ENCODE results near the gene KNOP1. TPM values are rescaled to one million over a fixed set of nuclear protein-coding genes. Genes with fewer than 3 reads are reported as not detected.

The KNOP1 gene
- total RNA-seq, 1 experiment from 2014 or later: 93.9 TPM

DNA sequence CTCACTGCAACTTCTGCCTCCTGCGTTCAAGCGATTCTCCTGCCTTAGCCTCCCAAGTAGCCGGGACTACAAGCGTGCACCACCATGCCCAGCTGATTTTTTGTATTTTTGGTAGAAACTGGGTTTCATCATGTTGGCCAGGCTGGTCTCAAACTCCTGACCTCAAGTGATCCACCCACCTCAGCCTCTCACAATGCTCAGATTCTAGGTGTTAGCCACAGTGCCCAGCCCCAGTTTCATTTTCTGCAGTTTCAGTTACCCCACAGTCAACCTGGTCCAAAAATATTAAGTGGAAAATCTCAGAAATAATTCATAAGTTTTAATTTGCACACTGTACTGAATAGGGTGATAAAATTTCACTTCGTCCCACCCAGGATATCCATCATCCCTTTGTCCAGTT lies 28.7 kb downstream of the KNOP1 start:
- Histone ChIP-seq H3K18ac (ENCODE audit: insufficient read length, low read depth, low read length) (no peak overlapping the region), H3K79me1 (ENCODE audit: insufficient read depth, low read depth, low read length, poor library complexity, severe bottlenecking) (no peaks in the 10 kb centered on the region), H3K79me2 (ENCODE audit: insufficient read depth, low read length) (no peaks in the 10 kb centered on the region), H3K27ac (ENCODE audit: insufficient read length, low read depth, low read length) (no peak overlapping the region), H3K23ac (ENCODE audit: insufficient read length, low read depth, low read length) (no peak overlapping the region), H2BK12ac (ENCODE audit: insufficient read length, low read depth, low read length) (no peak overlapping the region), H2BK20ac (ENCODE audit: low read depth, low read length, poor library complexity, severe bottlenecking) (no peak overlapping the region), H3K4me1 (ENCODE audit: insufficient read depth, low read length) (no peaks in the 10 kb centered on the region), H2AK5ac (ENCODE audit: insufficient read length, low read length) (no peak overlapping the region), H2AFZ (ENCODE audit: low read length) (no peak overlapping the region), H3K9ac (ENCODE audit: extremely low read depth, insufficient read length, low read length) (no peak overlapping the region), H3K27me3 (ENCODE audit: insufficient read depth, low read length) (no peaks in the 10 kb centered on the region), H3K9me3 (ENCODE audit: control insufficient read depth, low read depth, low read length) (no peaks in the 10 kb centered on the region), H3K23me2 (ENCODE audit: insufficient read length, low read depth, low read length, poor library complexity, severe bottlenecking) (no peaks in the 10 kb centered on the region), H4K5ac (ENCODE audit: insufficient read length, low read depth, low read length) (no peak overlapping the region), H3K4ac (ENCODE audit: low read depth, low read length) (no peak overlapping the region), H2BK5ac (ENCODE audit: insufficient read length, low read length) (no peak overlapping the region), H4K20me1 (ENCODE audit: control insufficient read depth, insufficient read depth, insufficient read length) (no peaks in the 10 kb centered on the region), H3K56ac (ENCODE audit: insufficient read length, low read depth, low read length) (no peak overlapping the region), H3K4me2 (ENCODE audit: insufficient read depth, insufficient read length, low read length) (no peak overlapping the region), H3K14ac (ENCODE audit: insufficient read depth, low read length) (no peak overlapping the region), H3T11ph (ENCODE audit: low read length) (no peak overlapping the region), H2BK15ac (ENCODE audit: low read depth, low read length) (no peak overlapping the region), H4K8ac (replicated peaks; ENCODE audit: insufficient read length, low read depth, low read length) (no peak overlapping the region), H4K91ac (ENCODE audit: insufficient read length, low read depth, low read length) (no peak overlapping the region), H2BK120ac (ENCODE audit: low read depth, low read length, poor library complexity, severe bottlenecking) (no peak overlapping the region)
- no CpG with 5 or more reads among the region's 5 CpGs for WGBS (ENCODE audit: extremely low coverage, insufficient read length, low lambda C conversion rate)
- Mint-ChIP-seq H3K27ac (no peak overlapping the region), H3K27me3 (ENCODE audit: low read depth) (no peaks in the 10 kb centered on the region), H3K9me3 (peaks cover 1 to 7% of the 10 kb centered on the region in 2 experiments; a peak in 3 of 5 replicates), H3K4me3 (no peak overlapping the region), H3K4me1 (peaks cover 4 to 10% of the 10 kb centered on the region in 2 experiments), H3K36me3 (ENCODE audit: insufficient read depth in 1 of 3, low read depth in 3 of 3) (peaks cover 22 to 63% (median 61%) of the 10 kb centered on the region in 3 experiments; a peak in 6 of 7 replicates)
- TF ChIP-seq, protein P1, sequence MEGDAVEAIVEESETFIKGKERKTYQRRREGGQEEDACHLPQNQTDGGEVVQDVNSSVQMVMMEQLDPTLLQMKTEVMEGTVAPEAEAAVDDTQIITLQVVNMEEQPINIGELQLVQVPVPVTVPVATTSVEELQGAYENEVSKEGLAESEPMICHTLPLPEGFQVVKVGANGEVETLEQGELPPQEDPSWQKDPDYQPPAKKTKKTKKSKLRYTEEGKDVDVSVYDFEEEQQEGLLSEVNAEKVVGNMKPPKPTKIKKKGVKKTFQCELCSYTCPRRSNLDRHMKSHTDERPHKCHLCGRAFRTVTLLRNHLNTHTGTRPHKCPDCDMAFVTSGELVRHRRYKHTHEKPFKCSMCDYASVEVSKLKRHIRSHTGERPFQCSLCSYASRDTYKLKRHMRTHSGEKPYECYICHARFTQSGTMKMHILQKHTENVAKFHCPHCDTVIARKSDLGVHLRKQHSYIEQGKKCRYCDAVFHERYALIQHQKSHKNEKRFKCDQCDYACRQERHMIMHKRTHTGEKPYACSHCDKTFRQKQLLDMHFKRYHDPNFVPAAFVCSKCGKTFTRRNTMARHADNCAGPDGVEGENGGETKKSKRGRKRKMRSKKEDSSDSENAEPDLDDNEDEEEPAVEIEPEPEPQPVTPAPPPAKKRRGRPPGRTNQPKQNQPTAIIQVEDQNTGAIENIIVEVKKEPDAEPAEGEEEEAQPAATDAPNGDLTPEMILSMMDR (conservative IDR thresholded peaks at IDR 0.05): no peak
- DNase-seq: no peak
